IMR-90 (cell line): ENCODE data around the gene PLCB2.

Experiments used
- BHLHE40 ChIP-seq: fragments of 150-350 bp; IDR thresholded peaks from 2 replicates; pipeline ENCODE4 v1.6.1; 2016; ENCODE audit warnings: mild to moderate bottlenecking, low read depth, low read length
- CEBPB ChIP-seq: IDR thresholded peaks from 2 replicates; pipeline ENCODE4 v1.6.1; 2012; ENCODE audit warnings: low read depth, low read length, improper control_type of control experiment
- CTCF ChIP-seq: conservative IDR thresholded peaks from 2 replicates; pipeline ENCODE4 v1.5.1; 2012; ENCODE audit warnings: mild to moderate bottlenecking, low read depth, low read length, improper control_type of control experiment
- ELK1 ChIP-seq: fragments of 150-350 bp; IDR thresholded peaks from 2 replicates; pipeline ENCODE4 v1.6.1; 2016; ENCODE audit warnings: low read depth, mild to moderate bottlenecking, low read length, moderate library complexity, borderline replicate concordance
- MAFK ChIP-seq: IDR thresholded peaks from 2 replicates; pipeline ENCODE4 v1.6.1; 2012; ENCODE audit warnings: low read depth, low read length, improper control_type of control experiment
- MAZ ChIP-seq: IDR thresholded peaks from 2 replicates; pipeline ENCODE4 v1.6.1; 2012; ENCODE audit warnings: low read depth, mild to moderate bottlenecking, low read length, improper control_type of control experiment, moderate library complexity, borderline replicate concordance
- MXI1 ChIP-seq: IDR thresholded peaks from 2 replicates; pipeline ENCODE4 v1.6.1; 2012; ENCODE audit warnings: low read depth, mild to moderate bottlenecking, low read length, moderate library complexity, borderline replicate concordance
- NFE2L2 ChIP-seq: fragments of 150-350 bp; IDR thresholded peaks from 2 replicates; pipeline ENCODE4 v1.6.1; 2016; ENCODE audit warnings: low read depth, mild to moderate bottlenecking, low read length
- POLR2A ChIP-seq: IDR thresholded peaks from 2 replicates; pipeline ENCODE4 v1.6.1; 2012; ENCODE audit warnings: mild to moderate bottlenecking, low read depth, low read length
- RAD21 ChIP-seq: IDR thresholded peaks from 2 replicates; pipeline ENCODE4 v1.6.1; 2012; ENCODE audit warnings: low read length, improper control_type of control experiment
- RCOR1 ChIP-seq: IDR thresholded peaks from 2 replicates; pipeline ENCODE4 v1.6.1; 2012; ENCODE audit warnings: mild to moderate bottlenecking, low read length, improper control_type of control experiment; ENCODE audit not compliant: insufficient replicate concordance
- RFX5 ChIP-seq: IDR thresholded peaks from 2 replicates; pipeline ENCODE4 v1.8.0; 2012; ENCODE audit warnings: low read depth, mild to moderate bottlenecking, low read length, moderate library complexity

- peak; percentile 80 for TF ChIP-seq CTCF
- TF ChIP-seq RAD21 = peak; percentile 71
- no peak for TF ChIP-seq POLR2A
- TF ChIP-seq RCOR1 = no peak
- TF ChIP-seq MAZ = peak; percentile 41; the same call in 1 of the 2 replicates
- no peak for TF ChIP-seq BHLHE40
- TF ChIP-seq MXI1 = no peak
- no peak for TF ChIP-seq NFE2L2
- no peak for TF ChIP-seq ELK1
- TF ChIP-seq CEBPB = no peak
- no peak for TF ChIP-seq MAFK
- no peak for TF ChIP-seq RFX5
Observed at GRCh38 chr15:40344631-40345120, 36.9 kb upstream of the PLCB2 start.
